ENCODE measurements around the gene NCAN. TPM values are rescaled to one million over a fixed set of nuclear protein-coding genes. Genes with fewer than 3 reads are reported as not detected.

NCAN gene
- total and polyA plus RNA-seq, 2 of the 8 experiments (the other 6 are each of a cell fraction or from before 2014, with no cell fraction given), result 2.7 TPM

DNA sequence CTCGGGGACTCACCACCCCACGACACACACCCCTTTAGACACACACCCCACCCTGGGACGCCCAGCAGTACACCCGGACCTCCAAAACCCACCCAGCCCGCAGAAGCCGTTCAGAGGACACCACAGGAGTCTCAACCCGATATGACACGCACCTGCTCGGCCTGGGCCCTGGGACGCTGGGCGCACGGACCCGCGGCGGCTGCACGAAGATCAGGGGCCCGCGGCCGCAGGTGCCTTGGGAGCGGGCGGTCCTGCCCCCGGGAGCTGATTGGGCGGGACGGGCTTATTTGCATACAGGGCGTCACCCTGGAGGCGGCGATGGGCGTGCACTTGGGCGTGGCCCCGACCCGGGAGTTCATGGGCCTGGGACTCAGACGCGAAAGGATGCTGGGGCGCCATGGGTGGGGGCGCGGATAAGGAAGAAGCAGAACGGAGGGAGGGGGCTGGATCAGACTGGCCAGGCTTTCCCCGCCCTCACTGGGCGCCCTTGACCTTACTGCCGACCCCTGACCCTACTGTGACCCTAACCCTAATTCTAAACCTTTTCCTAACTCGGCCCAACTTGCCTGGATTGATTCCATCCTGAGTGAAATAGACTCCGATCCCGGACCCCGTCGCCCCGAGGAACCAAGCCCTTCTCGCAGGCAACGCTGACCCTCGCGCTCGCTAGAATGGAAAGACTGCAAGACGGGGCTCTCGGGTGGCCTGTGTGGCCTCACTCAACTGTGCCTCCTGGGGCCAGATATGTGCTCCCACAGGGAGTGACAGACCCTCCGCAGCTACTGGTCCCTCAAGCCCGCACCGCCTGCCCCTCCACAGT is 41.5 kb upstream of the NCAN start, which contains the start of gene MEF2B:
Gene MEF2B, minus strand, starts transcription at position 211 of the 820 bp plus-strand sequence. CDS start 19,528 bp downstream, outside the sequence.
- Histone ChIP-seq H3K4me3 (ENCODE audit: extremely low read depth in 1 of 4, insufficient read depth in 2 of 4, low read depth in 3 of 4, low read length in 4 of 4) (peak within 1 kb of the TSS; percentile 15 to 59 (median 28); a peak in 7 of 8 replicates), H4K5ac (ENCODE audit: insufficient read length, low read depth, low read length) (no peak within 1 kb of the TSS), H4K8ac (ENCODE audit: extremely low read depth, insufficient read depth, low read length) (no peak within 1 kb of the TSS; the same call in 1 of the 2 replicates), H3K4me1 (replicated peaks in 1 of 4; ENCODE audit: control insufficient read depth in 3 of 4, insufficient read depth in 4 of 4, low read length in 3 of 4) (peaks cover 0 to 23% (median 11%) of the 10 kb centered on the region in 4 experiments; a peak in 6 of 7 replicates), H3K56ac (replicated peaks; ENCODE audit: insufficient read length, low read depth, low read length) (no peak within 1 kb of the TSS), H2BK5ac (ENCODE audit: low read depth, low read length) (peak within 1 kb of the TSS; percentile 18; the same call in 1 of the 2 replicates), H3K9ac (replicated peaks in 1 of 4; ENCODE audit: extremely low read depth in 1 of 4, low read depth in 3 of 4, low read length in 3 of 4) (peak within 1 kb of the TSS in 1 of 4 experiments; percentile 26; a peak in 1 of 7 replicates), H3K9me3 (ENCODE audit: insufficient read depth in 2 of 2, low read depth in 1 of 2, low read length in 1 of 2) (no peaks in the 10 kb centered on the region), H2BK20ac (ENCODE audit: low read length) (no peak within 1 kb of the TSS), H3K27me3 (replicated peaks in 1 of 4; ENCODE audit: control insufficient read depth in 3 of 4, extremely low read depth in 1 of 4, insufficient read depth in 3 of 4, low read length in 3 of 4) (peaks cover 2 to 16% (median 11%) of the 10 kb centered on the region in 4 experiments), H3K14ac (ENCODE audit: insufficient read length) (no peak within 1 kb of the TSS), H3K23ac (ENCODE audit: insufficient read length) (no peak within 1 kb of the TSS), H4K91ac (replicated peaks; ENCODE audit: insufficient read length, low read length) (no peak within 1 kb of the TSS), H3K27ac (ENCODE audit: low read depth, low read length) (no peak within 1 kb of the TSS), H3K4me2 (ENCODE audit: insufficient read depth in 1 of 2, low read depth in 2 of 2, low read length in 2 of 2) (peak within 1 kb of the TSS; percentile 70 to 81), H3K18ac (ENCODE audit: extremely low read depth, low read length) (no peak within 1 kb of the TSS; the same call in none of the 2 replicates), H3K79me2 (ENCODE audit: control insufficient read depth in 1 of 2, insufficient read depth in 2 of 2, low read length in 2 of 2) (no peaks in the 10 kb centered on the region), H2BK120ac (replicated peaks; ENCODE audit: low read depth, low read length) (no peak within 1 kb of the TSS), H2BK15ac (ENCODE audit: low read length) (no peak within 1 kb of the TSS), H4K20me1 (replicated peaks in 1 of 2; ENCODE audit: control insufficient read depth in 1 of 2, insufficient read depth in 2 of 2, low read length in 2 of 2) (peaks cover 0 to 8% of the 10 kb centered on the region in 2 experiments), H2BK12ac (ENCODE audit: low read depth, low read length) (no peak within 1 kb of the TSS), H3K36me3 (ENCODE audit: control insufficient read depth in 2 of 4, insufficient read depth in 4 of 4, low read length in 3 of 4) (no peaks in the 10 kb centered on the region; a peak in 1 of 8 replicates), H2AK5ac (ENCODE audit: low read depth, low read length) (peak within 1 kb of the TSS; percentile 14), H2AFZ (ENCODE audit: low read length) (no peak within 1 kb of the TSS), H3K4ac (replicated peaks; ENCODE audit: insufficient read length, low read depth, low read length) (no peak within 1 kb of the TSS), H3K79me1 (ENCODE audit: low read depth, low read length) (no peaks in the 10 kb centered on the region), H3K23me2 (ENCODE audit: low read depth, low read length) (peaks cover 7% of the 10 kb centered on the region; the same call in 1 of the 2 replicates)
- FAIRE-seq (no peak), DNase-seq (ENCODE audit: low read depth in 1 of 2, low spot score in 2 of 2) (peak; percentile 59 to 96)
- ChIA-PET CTCF (ENCODE audit: partially characterized antibody) (interaction anchor here (0.6 to 7.1 kb wide), 7 partner anchors 10 to 1585 kb away, joined by 3 to 109 read pairs (median 4); no protein-coding TSS in a partner anchor), POLR2A (ENCODE audit: partially characterized antibody) (interaction anchor here (0.9 to 11.8 kb wide), 7 partner anchors 11 to 111 kb away, joined by 3 to 133 read pairs (median 5); no protein-coding TSS in a partner anchor)
- 19% methylated on average over 52 of the region's 56 CpGs; no CpG with 5 or more reads in 1 of the 2 experiments for WGBS, 2 experiments (ENCODE audit: extremely low coverage in 1 of 2, insufficient coverage in 1 of 2, insufficient read length in 1 of 2, insufficient replicate concordance in 2 of 2, low coverage in 1 of 2, low lambda C conversion rate in 2 of 2, missing lambda C conversion rate in 1 of 2)
- TF ChIP-seq CBX5 (IDR thresholded peaks at IDR 0.05; ENCODE audit: low read depth, low read length), result no peak
- no peak for TF ChIP-seq SP4 (IDR thresholded peaks at IDR 0.05; ENCODE audit: low read length)
- TF ChIP-seq TEAD4 (IDR thresholded peaks at IDR 0.05; ENCODE audit: low read depth, low read length), result no peak
- peak; percentile 21; the same call in 1 of the 2 replicates for TF ChIP-seq CREB1 (IDR thresholded peaks at IDR 0.05)
- TF ChIP-seq EP300 (IDR thresholded peaks at IDR 0.05; ENCODE audit: borderline replicate concordance in 1 of 2, low read depth in 2 of 2, low read length in 2 of 2), result no peak
- TF ChIP-seq RBBP5 (IDR thresholded peaks at IDR 0.05; ENCODE audit: borderline replicate concordance, low read depth, low read length), result no peak
- peak; percentile 28; the same call in 1 of the 2 replicates for TF ChIP-seq TAF1 (IDR thresholded peaks at IDR 0.05; ENCODE audit: low read depth, low read length)
- TF ChIP-seq SP1 (IDR thresholded peaks at IDR 0.05; ENCODE audit: low read depth, low read length), result peak; percentile 69; the same call in 1 of the 2 replicates
- TF ChIP-seq TCF12 (IDR thresholded peaks at IDR 0.05; ENCODE audit: low read depth, low read length), result no peak
- TF ChIP-seq GABPA (IDR thresholded peaks at IDR 0.05; ENCODE audit: borderline replicate concordance, insufficient read depth, low read length), result 0 out of 2 replicates have a peak, but pooled peaks have one; percentile 22
- TF ChIP-seq, protein P1, sequence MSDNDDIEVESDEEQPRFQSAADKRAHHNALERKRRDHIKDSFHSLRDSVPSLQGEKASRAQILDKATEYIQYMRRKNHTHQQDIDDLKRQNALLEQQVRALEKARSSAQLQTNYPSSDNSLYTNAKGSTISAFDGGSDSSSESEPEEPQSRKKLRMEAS (IDR thresholded peaks at IDR 0.05), result peak; percentile 57; the same call in 1 of the 2 replicates
